ENCODE measurements around the gene KCNQ1.

The KCNQ1 gene

GRCh38 chr11:2425506-2425905, 19.3 kb upstream of the KCNQ1 start:
- no peak for DNase-seq (ENCODE audit: low spot score)

GRCh38 chr11:2426221-2426620, 18.6 kb upstream of the KCNQ1 start:
- DNase-seq (ENCODE audit: low spot score): no peak

GRCh38 chr11:2426826-2427521, 17.8 kb upstream of the KCNQ1 start:
- no peak for DNase-seq (ENCODE audit: low spot score)

DNA sequence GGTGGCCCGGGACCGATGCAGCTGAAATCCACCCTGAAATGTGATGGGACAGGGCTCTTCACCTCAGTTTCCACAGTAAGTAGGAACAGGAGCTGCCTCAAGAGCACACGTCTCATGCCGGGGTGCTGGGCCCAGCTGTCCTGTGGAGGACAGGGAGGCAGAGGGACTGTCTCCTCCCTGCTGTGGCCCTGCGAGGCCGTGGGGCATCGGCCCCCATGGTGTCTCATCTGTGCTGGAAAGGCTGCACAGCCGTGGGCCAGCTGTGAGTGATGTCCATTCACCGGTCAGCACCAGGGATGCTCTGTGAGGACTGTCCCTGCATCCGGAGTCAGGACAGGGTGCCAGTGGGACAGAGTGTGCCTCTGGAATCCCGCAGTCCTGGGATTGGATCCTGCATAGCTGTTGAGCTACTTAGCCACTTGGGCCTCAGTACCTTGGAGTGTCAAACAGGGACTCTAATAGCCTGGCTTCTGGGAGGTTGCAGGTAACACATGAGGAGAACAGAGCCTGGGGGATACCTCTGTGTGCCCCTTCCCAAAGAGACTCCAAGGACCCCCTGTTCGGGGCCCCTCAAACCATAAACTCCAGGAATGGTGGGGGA, 17.0 kb upstream of the KCNQ1 start:
- no peak for DNase-seq (ENCODE audit: low spot score)

- peak; percentile 61 for DNase-seq (ENCODE audit: low spot score)
Observed at GRCh38 chr11:2428322-2428795, 16.4 kb upstream of the KCNQ1 start.

GRCh38 chr11:2431395-2431794, 13.4 kb upstream of the KCNQ1 start:
- DNase-seq (ENCODE audit: low spot score): no peak

DNA sequence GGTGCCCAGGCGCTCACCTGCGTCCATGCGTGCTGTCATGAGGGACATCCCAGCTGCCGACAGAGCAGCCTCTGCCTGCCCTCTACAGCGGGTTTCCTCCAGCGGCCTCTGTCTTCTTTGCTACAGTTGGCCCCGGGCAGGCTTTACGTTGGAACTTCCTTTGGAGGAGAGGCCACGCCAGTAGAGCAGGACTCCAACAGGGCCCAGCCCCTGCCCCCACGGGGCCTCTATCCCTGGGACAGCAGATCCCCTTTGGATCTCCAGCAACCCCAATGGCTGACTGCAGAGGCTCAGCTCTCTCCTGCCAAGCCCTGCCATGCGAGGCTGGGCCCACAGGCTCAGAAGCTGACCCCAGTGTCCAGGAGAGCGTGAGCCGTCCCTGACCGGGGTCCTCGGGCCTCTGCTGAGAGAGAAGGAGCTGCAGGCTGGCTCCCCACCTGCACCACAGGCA, 12.6 kb upstream of the KCNQ1 start:
- DNase-seq (ENCODE audit: low spot score): no peak

DNA sequence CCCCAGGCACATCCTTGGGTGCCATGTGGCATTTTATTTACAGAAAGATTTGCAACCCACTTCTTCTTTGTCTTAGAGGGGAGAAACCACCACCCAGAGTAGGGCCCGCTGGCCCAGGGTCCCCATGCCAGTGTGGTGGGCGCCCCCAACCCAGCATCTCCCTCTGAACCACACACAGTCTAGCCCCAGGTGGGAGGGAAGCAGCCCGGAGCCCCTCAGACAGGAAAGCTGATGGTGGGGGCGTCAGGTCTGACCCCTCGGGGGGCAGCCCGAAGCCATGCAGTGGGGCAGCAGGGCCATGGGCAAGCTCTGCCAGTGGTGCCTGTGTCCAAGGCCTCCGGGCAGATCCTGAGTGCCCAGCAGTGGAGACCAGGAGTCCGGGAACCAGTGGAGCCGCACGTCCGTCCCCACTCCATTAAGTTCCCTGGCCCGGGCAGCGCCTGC, 12.2 kb upstream of the KCNQ1 start:
- DNase-seq (ENCODE audit: low spot score): no peak

DNA sequence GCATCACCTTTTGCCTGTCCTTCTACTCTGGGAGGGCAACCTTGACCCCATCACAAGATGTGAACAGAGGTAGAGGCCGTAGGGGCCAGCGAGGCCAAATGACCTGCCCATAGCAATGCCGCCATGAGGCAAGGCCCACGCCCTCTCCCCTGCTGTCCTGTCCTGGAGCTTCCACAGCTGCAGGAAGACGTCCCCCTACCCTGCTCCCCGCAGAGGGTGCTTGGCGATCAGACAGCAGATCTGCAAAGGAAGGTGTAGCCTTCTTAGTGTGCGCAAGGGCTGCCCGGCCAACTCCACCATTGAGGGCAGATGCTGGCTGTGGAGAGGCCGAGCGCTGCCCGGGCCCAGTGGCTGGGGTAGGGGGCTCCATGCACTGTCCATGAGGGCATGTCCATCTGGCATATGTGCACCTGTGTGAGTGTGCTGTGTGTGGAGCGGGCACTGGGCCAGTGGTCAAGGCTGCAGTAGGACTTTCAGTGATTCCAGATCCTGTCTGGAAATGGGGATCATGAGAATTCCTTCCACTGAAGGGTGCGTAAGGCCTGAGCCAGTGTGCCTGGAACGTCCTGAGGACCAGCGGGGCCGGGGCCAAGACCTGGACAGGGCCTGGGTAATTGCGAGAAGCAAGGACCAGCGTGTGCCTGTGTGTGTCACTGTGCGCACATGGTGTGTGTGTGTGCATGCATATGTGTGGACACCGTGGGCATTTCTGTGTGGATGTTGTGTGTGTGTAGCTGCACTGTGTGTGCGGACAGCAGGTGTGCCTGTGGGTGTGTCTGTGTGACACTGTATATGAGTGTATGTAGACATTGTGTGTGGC, 11.5 kb upstream of the KCNQ1 start:
- DNase-seq (ENCODE audit: low spot score): no peak

GRCh38 chr11:2434008-2434407, 10.8 kb upstream of the KCNQ1 start:
- DNase-seq (ENCODE audit: low spot score): no peak

DNA sequence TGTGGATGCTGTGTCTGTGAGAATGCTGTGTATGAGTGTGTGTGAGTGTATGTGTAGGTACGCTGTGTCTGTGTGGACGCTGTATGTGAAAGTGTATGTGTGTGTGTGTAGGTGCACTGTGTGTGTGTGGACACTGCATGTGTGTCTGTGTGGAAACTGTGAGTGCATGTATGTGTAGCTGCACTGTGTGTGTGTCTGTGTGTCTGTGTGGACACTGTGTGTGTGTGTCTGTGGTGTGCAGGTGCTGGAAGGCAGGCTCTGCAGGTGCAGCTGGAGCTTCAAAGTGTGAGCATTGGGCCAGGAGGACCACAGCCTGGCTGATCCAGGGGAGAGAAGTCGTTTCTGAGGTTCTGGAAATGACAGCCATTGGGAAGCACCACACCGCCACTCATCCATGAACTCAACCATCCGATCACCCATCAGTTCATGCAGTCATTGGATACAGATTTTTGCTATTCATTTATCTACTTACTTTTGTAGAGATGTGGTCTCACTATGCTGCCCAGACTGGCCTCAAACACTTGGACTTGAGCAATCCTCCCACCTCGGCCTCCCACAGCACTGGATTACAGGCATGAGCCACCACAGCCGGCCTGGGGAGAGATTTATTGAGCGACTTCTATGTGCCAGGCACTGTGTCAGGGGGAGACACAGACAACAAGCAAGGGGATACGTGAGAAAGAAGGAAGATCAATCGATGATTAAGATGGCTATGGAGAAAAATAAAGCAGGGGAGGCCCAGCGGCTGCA, 10.1 kb upstream of the KCNQ1 start:
- no peak for DNase-seq (ENCODE audit: low spot score)

GRCh38 chr11:2435288-2436012, 9.4 kb upstream of the KCNQ1 start:
- DNase-seq (ENCODE audit: low spot score): no peak

GRCh38 chr11:2436013-2436520, 8.7 kb upstream of the KCNQ1 start:
- DNase-seq (ENCODE audit: low spot score): no peak

DNA sequence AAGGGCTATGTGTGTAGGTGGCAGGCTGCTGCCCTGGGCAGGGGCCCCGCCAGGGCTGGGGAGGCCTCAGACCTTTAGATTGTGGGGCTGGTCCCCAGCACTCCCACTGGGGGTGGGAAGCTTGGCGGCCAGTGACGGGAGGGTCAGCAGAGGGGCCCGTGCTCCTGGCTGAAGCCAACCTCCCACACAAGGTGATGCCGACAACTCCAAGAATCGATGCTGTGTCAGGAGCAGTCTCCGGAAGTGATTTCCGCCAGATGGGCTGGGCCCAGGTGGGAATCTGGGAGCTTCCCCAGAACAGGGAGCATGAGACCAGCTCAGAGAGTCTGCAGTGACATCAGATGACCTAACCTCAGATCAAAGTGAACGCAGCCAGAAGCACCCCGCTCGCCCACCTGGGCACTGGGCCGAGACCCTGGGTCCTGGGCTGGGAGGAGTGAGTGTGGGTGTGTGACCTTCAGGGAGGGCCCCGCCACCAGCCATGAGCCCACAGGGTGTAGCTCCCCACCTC, 8.2 kb upstream of the KCNQ1 start:
- DNase-seq (ENCODE audit: low spot score): no peak

GRCh38 chr11:2437516-2437915, 7.3 kb upstream of the KCNQ1 start:
- DNase-seq (ENCODE audit: low spot score): no peak

- DNase-seq (ENCODE audit: low spot score): no peak
Observed at GRCh38 chr11:2439820-2440219, 5.0 kb upstream of the KCNQ1 start.

GRCh38 chr11:2440646-2441045, 4.2 kb upstream of the KCNQ1 start:
- no peak for DNase-seq (ENCODE audit: low spot score)

- DNase-seq (ENCODE audit: low spot score): no peak
Observed at GRCh38 chr11:2441171-2441570, 3.6 kb upstream of the KCNQ1 start.

- no peak for DNase-seq (ENCODE audit: low spot score)
Observed at GRCh38 chr11:2442589-2442988, 2.2 kb upstream of the KCNQ1 start.

- DNase-seq (ENCODE audit: low spot score): no peak
Observed at GRCh38 chr11:2443406-2443805, 1.4 kb upstream of the KCNQ1 start.

Data from pons (tissue), 1 donor.